Measurements from ENCODE around the gene DYNC2I2. TPM values are rescaled to one million over a fixed set of nuclear protein-coding genes. Genes with fewer than 3 reads are reported as not detected.
"Not testable (repeated sequence)": the region's sequence is repeated elsewhere in the genome, so short reads cannot be mapped to it uniquely, and the experiment has no call there.

Gene DYNC2I2
- total RNA-seq, 1 experiment from 2014 or later, result 218 TPM

DNA sequence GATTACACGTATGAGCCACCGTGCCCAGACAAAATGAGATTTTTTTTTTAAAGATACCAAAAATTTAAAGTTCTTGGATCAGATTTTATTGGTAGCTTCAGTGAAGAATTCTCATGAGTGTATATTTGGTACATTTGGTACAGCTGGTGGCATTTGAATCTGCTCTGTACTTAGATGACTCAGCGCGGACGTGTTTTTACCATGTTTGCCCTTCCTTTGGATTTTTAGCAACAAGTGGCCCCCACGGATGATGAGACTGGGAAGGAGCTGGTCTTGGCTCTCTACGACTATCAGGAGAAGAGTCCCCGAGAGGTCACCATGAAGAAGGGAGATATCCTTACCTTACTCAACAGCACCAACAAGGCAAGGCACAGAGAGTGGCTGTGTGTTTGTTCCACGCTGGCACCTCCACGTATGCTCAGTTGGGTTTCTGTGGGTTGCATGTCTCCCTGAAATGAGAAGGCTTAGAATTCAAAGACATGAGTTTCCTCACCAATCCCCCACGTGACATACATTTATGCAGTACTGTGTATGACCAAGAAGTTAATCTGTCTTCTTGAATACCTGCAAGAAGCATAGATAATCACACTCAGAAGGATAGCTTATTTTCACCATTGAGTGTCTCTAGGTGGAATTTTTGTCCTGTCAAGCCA, 67.9 kb downstream of the DYNC2I2 start:
- no peak for DNase-seq (ENCODE audit: low read depth)
- in situ Hi-C loops (cut with HindIII; ENCODE audit: low pct_unique_long_range_greater_than_20kb, low sequenced_read_pairs), result no loop called here

DNA sequence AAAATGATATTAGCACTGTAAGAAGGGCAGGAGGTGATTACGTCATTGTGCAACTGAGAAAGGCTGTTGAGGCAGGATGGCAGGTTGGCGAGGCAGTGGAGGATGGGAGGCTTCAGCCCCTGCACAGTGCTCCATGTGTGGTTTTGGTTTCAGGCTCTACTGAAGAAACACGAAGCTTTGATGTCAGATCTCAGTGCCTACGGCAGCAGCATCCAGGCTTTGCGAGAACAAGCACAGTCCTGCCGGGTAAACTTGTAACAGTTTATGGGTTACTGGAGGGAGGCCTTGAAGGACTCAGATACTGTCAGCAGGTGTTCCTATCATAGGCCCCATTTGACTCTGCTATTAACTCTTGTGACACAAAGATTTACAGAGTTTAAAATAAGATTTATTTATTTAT, 69.2 kb downstream of the DYNC2I2 start:
- in situ Hi-C loops (cut with HindIII; ENCODE audit: low pct_unique_long_range_greater_than_20kb, low sequenced_read_pairs), result no loop called here
- no peak for DNase-seq (ENCODE audit: low read depth)

GRCh38 chr9:128586934-128587333, 69.7 kb downstream of the DYNC2I2 start:
- in situ Hi-C loops (cut with HindIII; ENCODE audit: low pct_unique_long_range_greater_than_20kb, low sequenced_read_pairs); DNase-seq (ENCODE audit: low read depth): not testable (repeated sequence)

GRCh38 chr9:128585155-128585554, 71.5 kb downstream of the DYNC2I2 start:
- in situ Hi-C loops (cut with HindIII; ENCODE audit: low pct_unique_long_range_greater_than_20kb, low sequenced_read_pairs); DNase-seq (ENCODE audit: low read depth): not testable (repeated sequence)

Other genes starting within 250 kb of the DYNC2I2 start
- gene CERCAM, start 236.0 kb downstream of the DYNC2I2 start, total RNA-seq (2014; rRNA removed; shearing (Covaris generic); ENCODE audit: low replicate concordance), result 25.2 and 50.6 TPM in 2 replicates
- gene ODF2, start 200.8 kb downstream of the DYNC2I2 start, total RNA-seq (2014; rRNA removed; shearing (Covaris generic); ENCODE audit: low replicate concordance), result 31.4 and 32.1 TPM in 2 replicates
- 42.4 and 45.8 TPM in 2 replicates for gene GLE1, start 152.1 kb downstream of the DYNC2I2 start, total RNA-seq (2014; rRNA removed; shearing (Covaris generic); ENCODE audit: low replicate concordance)
- 100 and 104 TPM in 2 replicates for gene SPTAN1, start 104.3 kb downstream of the DYNC2I2 start, total RNA-seq (2014; rRNA removed; shearing (Covaris generic); ENCODE audit: low replicate concordance)
- gene SET, start 32.4 kb upstream of the DYNC2I2 start, total RNA-seq (2014; rRNA removed; shearing (Covaris generic); ENCODE audit: low replicate concordance), result 476 and 595 TPM in 2 replicates
- 9.3 and 10.9 TPM in 2 replicates for gene PKN3, start 45.7 kb upstream of the DYNC2I2 start, total RNA-seq (2014; rRNA removed; shearing (Covaris generic); ENCODE audit: low replicate concordance)
- 57.7 and 81.5 TPM in 2 replicates for gene ZDHHC12, start 67.3 kb upstream of the DYNC2I2 start, total RNA-seq (2014; rRNA removed; shearing (Covaris generic); ENCODE audit: low replicate concordance)
- 4.7 and 16.5 TPM in 2 replicates for gene ZER1, start 115.1 kb upstream of the DYNC2I2 start, total RNA-seq (2014; rRNA removed; shearing (Covaris generic); ENCODE audit: low replicate concordance)
- 2.4 and 3.9 TPM in 2 replicates for gene TBC1D13, start 130.4 kb upstream of the DYNC2I2 start, total RNA-seq (2014; rRNA removed; shearing (Covaris generic); ENCODE audit: low replicate concordance)
- gene ENDOG, start 161.7 kb upstream of the DYNC2I2 start, total RNA-seq (2014; rRNA removed; shearing (Covaris generic); ENCODE audit: low replicate concordance), result 15.5 and 28.4 TPM in 2 replicates
- gene SPOUT1, start 172.9 kb upstream of the DYNC2I2 start, total RNA-seq (2014; rRNA removed; shearing (Covaris generic); ENCODE audit: low replicate concordance), result 25.0 and 31.7 TPM in 2 replicates
- gene KYAT1, start 225.1 kb upstream of the DYNC2I2 start, total RNA-seq (2014; rRNA removed; shearing (Covaris generic); ENCODE audit: low replicate concordance), result 11.2 and 24.2 TPM in 2 replicates
- gene LRRC8A, start 225.3 kb upstream of the DYNC2I2 start, total RNA-seq (2014; rRNA removed; shearing (Covaris generic); ENCODE audit: low replicate concordance), result 16.0 and 25.9 TPM in 2 replicates